Thyroid gland (tissue), 4 donors: ENCODE measurements around the gene RELL2.

Experiments used
- CTCF ChIP-seq, 6 experiments: fragments of 200-600 bp in 3 of 6; fragments of 450-650 bp in 3 of 6; sonication (generic) in 3 of 6; IDR thresholded peaks; one replicate each; pipeline ENCODE4 v1.5.1; 2016 to 2019; ENCODE audit warnings: antibody characterized with exemption in 6 of 6, mild to moderate bottlenecking in 2 of 6, inconsistent platforms in 1 of 6, moderate library complexity in 1 of 6
- POLR2A ChIP-seq, 2 donors: fragments of 450-650 bp; IDR thresholded peaks; one replicate each; pipeline ENCODE4 v1.6.1; 2017; ENCODE audit warnings: antibody characterized with exemption in 2 of 2, mild to moderate bottlenecking in 2 of 2, moderate library complexity in 1 of 2

- TF ChIP-seq POLR2A (IDR thresholded peaks at IDR 0.05) = no peak
- no peak for TF ChIP-seq CTCF (IDR thresholded peaks at IDR 0.05)
Measured at GRCh38 chr5:141635646-141636045, 1.2 kb upstream of the RELL2 start.
